HPDE6-E6E7 (cell line): Measurements from ENCODE around the gene ZNF285.
A peak's percentile ranks its signal among the peaks of the same experiment; 100 is the strongest.
"Not testable (repeated sequence)": the region's sequence is repeated elsewhere in the genome, so short reads cannot be mapped to it uniquely, and the experiment has no call there.

Source experiments
- DNase-seq: peaks from one replicate; pipeline ENCODE4 v3.0.0; 2011; ENCODE audit warnings: missing footprints; ENCODE audit errors: extremely low spot score

The ZNF285 gene

DNA sequence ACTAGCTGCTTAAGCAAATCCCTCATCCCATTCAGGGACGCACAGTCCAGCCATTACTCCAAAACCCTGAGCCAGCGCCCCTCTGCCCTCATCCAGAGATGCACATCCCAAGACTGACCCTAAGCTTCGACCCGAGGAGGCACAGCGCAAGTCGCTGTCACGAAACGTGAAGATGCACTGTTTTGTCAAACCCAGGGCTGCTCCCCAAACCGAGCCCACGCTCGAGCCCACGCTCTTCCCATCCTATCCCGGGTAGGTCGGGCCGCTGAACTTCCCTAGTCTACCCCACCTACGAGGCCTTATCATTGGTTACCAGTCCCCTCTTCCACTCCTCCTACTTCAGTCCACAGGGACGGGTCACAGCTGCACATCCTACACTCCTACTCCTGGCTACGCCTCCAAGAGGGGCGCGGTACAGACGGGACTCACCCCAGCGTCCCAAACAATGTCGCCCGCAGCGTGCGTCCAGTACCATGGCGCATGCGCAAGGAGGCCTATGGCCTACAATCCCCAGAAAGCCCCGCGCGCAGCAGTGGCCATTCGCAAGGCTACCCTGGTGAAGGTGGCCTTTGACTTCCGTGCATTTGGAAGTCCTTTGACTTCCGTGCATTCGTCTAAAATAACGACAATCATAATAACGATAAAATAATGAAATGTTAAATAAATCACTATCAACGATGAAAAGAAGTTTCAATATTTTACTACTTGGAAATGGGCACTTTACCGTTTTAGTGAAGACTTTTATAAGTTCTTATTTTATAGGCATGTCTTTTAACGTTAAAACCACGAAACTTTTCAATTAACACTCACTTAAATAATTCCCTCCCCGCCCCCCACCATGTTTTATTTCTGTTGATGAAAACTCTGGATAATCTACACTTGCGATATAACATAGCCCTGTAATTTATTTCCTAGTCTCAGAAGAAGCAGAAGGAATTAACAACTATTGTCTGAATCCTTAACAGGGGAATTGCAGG, at the start of gene ZNF285:
Gene ZNF285 (minus strand): TSS at position 470 of the 977 bp plus-strand sequence. CDS start 4,395 bp downstream, outside the sequence.
- DNase-seq = peak; percentile 96

- peak; percentile 95 for DNase-seq
Observed at GRCh38 chr19:44447916-44448674, 46.7 kb upstream of the ZNF285 start, which contains the start of gene ZNF229. TSS of gene ZNF229 (minus strand) at chr19:44448472. CDS start at chr19:44442847, 5,625 bp downstream.

DNA sequence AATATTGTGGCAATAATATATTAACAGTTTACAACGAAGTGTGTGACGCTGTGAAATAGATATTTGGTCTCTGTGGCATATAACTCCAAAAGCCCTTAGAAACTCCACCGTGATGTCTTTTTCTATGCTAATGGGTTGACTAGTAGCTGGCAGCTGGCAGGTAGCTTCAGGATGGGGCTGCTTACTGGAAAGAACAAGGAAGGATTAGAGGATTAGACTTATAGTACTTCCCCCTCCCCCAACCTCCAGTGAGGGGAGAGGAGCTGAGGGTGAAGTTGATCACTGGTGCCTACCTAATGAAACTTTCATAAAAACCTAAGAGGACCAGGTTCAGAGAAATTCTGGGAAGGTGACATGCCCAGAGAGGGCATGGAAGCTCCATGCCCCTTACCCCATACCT, 37.0 kb upstream of the ZNF285 start:
- DNase-seq = no peak

DNA sequence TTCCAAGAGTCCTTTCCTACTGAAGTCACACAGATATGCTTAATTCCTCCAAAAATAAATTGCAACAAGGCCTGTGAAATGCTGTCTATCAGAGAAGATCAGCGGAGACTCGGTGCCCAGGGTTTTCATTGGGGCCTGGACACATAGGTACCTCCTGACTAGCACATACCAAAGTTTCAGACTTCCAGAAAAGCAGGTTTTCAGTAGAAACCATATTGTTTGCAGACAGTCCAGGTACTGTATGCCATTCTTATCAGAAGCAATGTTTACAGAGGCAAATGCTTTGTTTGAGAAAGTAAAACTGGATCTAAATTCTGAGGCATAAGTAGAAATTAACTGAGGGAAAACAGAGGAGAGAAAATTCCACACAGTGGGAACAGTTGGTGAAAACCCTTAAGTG, 34.0 kb upstream of the ZNF285 start:
- no peak for DNase-seq

- DNase-seq = no peak
Observed at GRCh38 chr19:44430956-44431355, 29.5 kb upstream of the ZNF285 start.

- DNase-seq = not testable (repeated sequence)
Observed at GRCh38 chr19:44415553-44415952, 14.1 kb upstream of the ZNF285 start.

DNA sequence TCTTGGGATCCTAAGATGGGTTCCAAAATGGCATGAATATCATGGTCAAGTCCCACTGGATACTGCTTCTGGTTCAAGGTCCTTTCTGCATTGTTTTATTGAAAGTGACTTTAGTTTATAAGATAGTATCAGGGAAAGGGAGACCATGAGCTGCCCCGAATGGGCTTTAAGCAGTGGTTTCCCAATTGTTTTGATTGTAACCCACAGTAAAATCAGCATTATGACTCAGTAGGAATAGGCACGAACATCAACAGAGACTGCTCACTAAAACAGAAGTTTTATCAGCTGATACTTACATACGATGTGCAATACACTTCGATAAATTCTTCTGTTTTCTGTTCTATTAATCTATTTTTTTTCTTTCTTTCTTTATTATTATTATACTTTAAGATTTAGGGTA, 12.1 kb downstream of the ZNF285 start:
- DNase-seq = not testable (repeated sequence)

GRCh38 chr19:44374789-44375188, 26.6 kb downstream of the ZNF285 start:
- DNase-seq = no peak

DNA sequence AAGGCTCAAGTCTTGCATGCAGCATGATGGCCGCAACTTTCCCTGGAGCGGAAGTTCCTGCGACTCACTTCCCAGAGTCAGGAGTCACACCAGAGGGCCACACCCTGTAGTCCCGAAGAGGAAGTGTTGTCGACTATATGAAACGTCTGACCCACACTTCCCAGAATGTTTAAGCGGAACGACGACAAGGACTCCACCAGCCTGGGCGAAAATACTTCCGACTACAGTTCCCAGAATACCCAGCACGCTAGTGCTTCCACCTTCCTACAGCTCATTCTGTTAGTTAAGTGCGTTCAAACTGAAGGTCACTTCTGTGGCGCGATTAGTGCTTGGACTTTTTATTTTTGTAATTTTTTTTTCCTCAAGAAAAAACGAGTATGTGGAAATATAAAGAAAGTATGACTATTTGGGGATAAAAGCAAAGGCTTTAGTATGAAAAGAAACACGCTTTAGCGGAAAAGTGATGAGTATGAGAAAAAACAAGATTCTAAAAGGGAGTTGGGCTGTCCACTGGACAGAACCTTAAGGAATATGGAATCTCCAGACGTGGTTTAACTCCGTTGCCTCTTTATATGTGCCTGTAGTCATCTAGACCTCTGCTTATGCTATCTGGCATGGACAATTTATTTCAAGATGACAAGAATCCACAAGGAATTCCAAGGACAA, 29.5 kb downstream of the ZNF285 start:
- no peak for DNase-seq

- DNase-seq = no peak
Observed at GRCh38 chr19:44367024-44367423, 34.4 kb downstream of the ZNF285 start.

DNA sequence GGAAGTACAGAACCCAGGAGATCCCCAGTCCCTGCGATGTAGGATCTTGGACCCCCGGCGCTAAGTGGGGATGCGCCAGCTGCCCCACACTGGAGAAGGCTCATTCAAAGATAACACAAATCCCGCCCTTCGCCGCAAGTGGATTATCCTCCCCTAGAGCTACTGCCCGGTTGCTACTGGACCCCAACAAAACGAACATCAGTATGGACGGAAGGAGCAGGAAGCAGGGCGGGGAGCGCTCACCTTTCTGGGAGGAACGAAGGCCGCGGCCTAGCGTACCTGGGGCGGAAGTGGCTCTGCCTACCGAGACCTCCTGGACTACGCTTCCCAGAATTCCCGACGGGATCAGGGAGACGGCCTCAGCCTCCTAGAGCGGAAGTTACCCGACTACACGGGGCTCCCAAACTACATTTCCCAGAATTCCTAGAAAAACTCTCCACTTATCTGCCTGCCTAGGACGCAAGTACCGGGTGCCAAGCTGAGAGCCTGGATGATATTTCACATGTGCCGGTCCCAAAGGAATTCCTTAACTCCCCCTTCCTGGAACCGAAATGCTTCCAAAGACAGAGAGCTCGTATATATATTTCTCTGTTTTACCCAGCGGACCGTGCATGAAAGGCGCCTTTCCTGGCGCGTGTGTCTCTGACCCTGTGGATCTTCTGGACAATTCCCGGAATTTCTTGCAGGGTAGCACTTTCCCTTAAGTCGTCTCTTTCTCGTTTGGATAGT, 44.9 kb downstream of the ZNF285 start, which contains the start of gene ZNF112:
Gene ZNF112 (minus strand): TSS at position 298 of the 729 bp plus-strand sequence. CDS start 16,141 bp downstream, outside the sequence.
- peak; percentile 71 for DNase-seq

DNA sequence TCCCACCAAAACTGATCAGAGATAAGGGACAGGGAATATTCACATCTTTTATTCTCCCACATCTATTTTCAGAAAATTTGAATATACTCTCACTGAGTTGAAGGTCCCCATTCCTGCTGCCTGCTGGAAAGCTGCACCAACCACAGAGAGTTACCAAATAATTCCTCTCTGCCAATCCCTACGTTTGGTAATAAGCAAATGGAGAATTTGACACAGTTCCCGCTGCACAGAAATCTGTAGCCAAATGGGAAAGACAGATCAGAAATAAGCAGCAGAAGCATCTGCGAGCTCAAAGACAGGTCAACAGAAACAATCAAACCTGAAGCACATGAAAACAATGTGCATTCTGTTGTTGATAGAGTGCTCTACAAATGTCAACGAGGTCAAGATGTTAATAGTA, 54.9 kb downstream of the ZNF285 start:
- DNase-seq = no peak

DNA sequence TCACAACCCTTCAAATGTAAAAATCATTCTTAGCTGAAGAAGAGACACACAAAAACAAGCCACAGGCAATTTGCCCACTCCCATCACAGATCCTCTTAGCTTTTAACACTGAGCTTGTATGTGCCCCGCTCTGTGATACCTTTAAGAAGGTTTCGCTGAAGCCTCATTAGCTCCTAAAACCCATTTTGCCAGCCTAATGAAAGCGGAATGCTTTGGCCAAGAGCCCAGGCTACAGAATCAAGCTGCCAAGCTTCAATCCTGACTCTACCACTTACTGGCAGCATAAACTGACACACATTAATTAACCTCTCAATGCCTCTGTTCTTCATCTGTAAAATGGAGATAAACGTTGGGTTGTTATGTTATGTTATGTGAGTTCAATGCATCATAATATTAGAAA, 55.4 kb downstream of the ZNF285 start:
- no peak for DNase-seq

DNA sequence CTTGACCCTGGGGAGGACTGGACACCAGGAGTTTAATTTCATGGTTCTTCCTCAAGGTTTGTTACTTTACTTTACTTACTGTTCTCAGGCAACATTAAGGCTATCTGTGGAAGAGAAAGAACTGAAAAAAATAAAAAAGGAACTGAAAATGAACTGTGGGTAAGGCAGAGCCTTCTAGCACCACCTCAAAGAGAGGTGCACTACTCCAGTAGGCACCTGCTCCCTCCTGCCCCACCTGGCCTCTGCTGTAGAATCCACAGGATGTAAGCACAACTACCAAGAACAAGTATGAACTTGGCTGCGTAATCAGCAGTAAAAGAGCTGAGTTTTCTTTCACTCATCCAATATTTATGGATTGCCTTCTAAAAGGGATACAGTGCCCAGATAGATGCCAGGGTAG, 57.2 kb downstream of the ZNF285 start:
- DNase-seq = no peak

GRCh38 chr19:44341794-44342193, 59.6 kb downstream of the ZNF285 start:
- DNase-seq = no peak

DNA sequence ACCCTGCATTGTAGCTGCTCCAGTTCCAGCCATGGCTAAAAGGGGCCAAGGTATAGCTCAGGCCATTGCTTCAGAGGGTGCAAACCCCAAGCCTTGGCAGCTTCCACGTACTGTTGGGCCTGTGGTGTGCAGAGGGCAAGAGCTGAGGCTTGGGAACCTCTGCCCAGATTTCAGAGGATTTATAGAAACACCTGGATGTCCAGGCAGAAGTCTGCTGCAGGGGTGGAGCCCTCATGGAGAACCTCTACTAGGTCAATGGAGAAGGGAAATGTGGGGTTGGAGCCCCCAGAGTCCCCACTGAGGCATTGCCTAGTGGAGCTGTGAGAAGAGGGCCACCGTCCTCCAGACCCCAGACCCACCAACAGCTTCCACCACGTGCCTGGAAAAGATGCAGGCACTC, 66.8 kb downstream of the ZNF285 start:
- not testable (repeated sequence) for DNase-seq
